ENCODE results near the gene LRRC1.

DNA sequence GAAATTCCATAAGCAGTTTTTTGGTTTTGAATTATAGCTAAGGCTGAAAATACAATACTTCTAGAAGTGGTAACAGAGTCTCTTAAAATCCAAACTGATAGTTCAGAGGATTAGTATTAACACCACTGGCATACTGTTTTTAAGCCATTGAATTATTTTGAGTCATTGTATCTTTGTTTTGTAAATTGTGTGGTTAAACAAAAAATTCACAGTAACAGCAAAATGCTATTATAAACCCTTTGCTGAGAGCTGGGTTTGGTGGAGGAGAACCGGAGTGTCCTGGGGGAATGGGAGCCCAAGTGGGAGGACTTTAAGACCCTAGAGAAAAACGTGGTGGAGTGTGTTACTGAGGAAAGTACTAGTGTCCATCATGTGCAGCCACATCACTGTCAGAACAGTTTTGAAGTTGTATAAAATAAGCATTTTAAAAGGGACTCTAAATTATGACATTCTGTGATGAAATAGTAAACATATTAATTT, 125.1 kb downstream of the LRRC1 start:
- TF ChIP-seq EZH2 (IDR thresholded peaks at IDR 0.05; ENCODE audit: low read depth, low read length, severe bottlenecking): no peak
- TF ChIP-seq, protein P1, sequence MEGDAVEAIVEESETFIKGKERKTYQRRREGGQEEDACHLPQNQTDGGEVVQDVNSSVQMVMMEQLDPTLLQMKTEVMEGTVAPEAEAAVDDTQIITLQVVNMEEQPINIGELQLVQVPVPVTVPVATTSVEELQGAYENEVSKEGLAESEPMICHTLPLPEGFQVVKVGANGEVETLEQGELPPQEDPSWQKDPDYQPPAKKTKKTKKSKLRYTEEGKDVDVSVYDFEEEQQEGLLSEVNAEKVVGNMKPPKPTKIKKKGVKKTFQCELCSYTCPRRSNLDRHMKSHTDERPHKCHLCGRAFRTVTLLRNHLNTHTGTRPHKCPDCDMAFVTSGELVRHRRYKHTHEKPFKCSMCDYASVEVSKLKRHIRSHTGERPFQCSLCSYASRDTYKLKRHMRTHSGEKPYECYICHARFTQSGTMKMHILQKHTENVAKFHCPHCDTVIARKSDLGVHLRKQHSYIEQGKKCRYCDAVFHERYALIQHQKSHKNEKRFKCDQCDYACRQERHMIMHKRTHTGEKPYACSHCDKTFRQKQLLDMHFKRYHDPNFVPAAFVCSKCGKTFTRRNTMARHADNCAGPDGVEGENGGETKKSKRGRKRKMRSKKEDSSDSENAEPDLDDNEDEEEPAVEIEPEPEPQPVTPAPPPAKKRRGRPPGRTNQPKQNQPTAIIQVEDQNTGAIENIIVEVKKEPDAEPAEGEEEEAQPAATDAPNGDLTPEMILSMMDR (IDR thresholded peaks at IDR 0.05; ENCODE audit: control extremely low read depth in 1 of 3, insufficient read depth in 1 of 3, low read depth in 1 of 3, low read length in 3 of 3): no peak
- no peak for TF ChIP-seq TAF1 (IDR thresholded peaks at IDR 0.05; ENCODE audit: low read depth, low read length)
- TF ChIP-seq BACH1 (IDR thresholded peaks at IDR 0.05; ENCODE audit: low read length): no peak
- TF ChIP-seq EGR1 (IDR thresholded peaks at IDR 0.05; ENCODE audit: borderline replicate concordance, low read depth, low read length): no peak
- TF ChIP-seq YY1 (IDR thresholded peaks at IDR 0.05; ENCODE audit: low read depth, low read length): no peak
- no peak for TF ChIP-seq CBX8 (IDR thresholded peaks at IDR 0.05; ENCODE audit: borderline replicate concordance, low read depth, low read length)
- TF ChIP-seq POLR2A (IDR thresholded peaks at IDR 0.05; ENCODE audit: control extremely low read depth in 1 of 2, low read depth in 2 of 2, low read length in 2 of 2): no peak
- TF ChIP-seq RFX5 (IDR thresholded peaks at IDR 0.05; ENCODE audit: borderline replicate concordance, low read depth, low read length): no peak
- no peak for TF ChIP-seq JUN (IDR thresholded peaks at IDR 0.05; ENCODE audit: low read depth, low read length)
- no peak for TF ChIP-seq TEAD4 (IDR thresholded peaks at IDR 0.05; ENCODE audit: low read depth, low read length)
- TF ChIP-seq TCF12 (IDR thresholded peaks at IDR 0.05; ENCODE audit: low read depth, low read length): no peak
- no peak for TF ChIP-seq HDAC2 (IDR thresholded peaks at IDR 0.05; ENCODE audit: borderline replicate concordance in 1 of 2, low read depth in 2 of 2, low read length in 2 of 2)
- TF ChIP-seq, protein P2, sequence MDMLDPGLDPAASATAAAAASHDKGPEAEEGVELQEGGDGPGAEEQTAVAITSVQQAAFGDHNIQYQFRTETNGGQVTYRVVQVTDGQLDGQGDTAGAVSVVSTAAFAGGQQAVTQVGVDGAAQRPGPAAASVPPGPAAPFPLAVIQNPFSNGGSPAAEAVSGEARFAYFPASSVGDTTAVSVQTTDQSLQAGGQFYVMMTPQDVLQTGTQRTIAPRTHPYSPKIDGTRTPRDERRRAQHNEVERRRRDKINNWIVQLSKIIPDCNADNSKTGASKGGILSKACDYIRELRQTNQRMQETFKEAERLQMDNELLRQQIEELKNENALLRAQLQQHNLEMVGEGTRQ (IDR thresholded peaks at IDR 0.05; ENCODE audit: low read length): no peak
